IMR-90 (cell line): ENCODE results near the gene GALNT5. TPM values are rescaled to one million over a fixed set of nuclear protein-coding genes. Genes with fewer than 3 reads are reported as not detected.
A peak's percentile ranks its signal among the peaks of the same experiment; 100 is the strongest.

ENCODE experiments used
- ATAC-seq: fragments of 200-7000 bp; cut with Tn5 transposase; 2 replicates; pipeline ENCODE4 v1.9.1; 2020; ENCODE audit warnings: low read depth, mild to moderate bottlenecking, moderate library complexity
- BruUV-seq: library from RNA; stranded (reverse); fragments of 400-500 nt; replicated peaks from 2 replicates; lab custom pipeline; 2021; lab: Mats Ljungman, UMichigan
- CTCF ChIA-PET: fragments of 300-600 bp; formaldehyde crosslinking; extraction: SDS; loops from one replicate; lab custom pipeline; 2021; ENCODE audit warnings: antibody characterized with exemption; lab: Yijun Ruan, JAX
- POLR2A ChIA-PET: fragments of 300-600 bp; sonication (Branson Sonifier 250); formaldehyde crosslinking; loops from one replicate; lab custom pipeline; 2022; ENCODE audit warnings: antibody characterized with exemption; ENCODE audit not compliant: unreplicated experiment; lab: Charles Lee
- DNase-seq: peaks from one replicate; pipeline ENCODE4 v3.0.0; 2013
- H2AFZ ChIP-seq: replicated peaks from 2 replicates; pipeline ENCODE3; 2013; ENCODE audit warnings: low read length, mild to moderate bottlenecking; ENCODE audit not compliant: poor library complexity
- H2AK5ac ChIP-seq: 2 replicates; pipeline ENCODE4 v1.6.1; 2013; ENCODE audit warnings: low read depth, low read length, inconsistent platforms
- H2AK9ac ChIP-seq: replicated peaks from 2 replicates; pipeline ENCODE3; 2013; ENCODE audit warnings: mild to moderate bottlenecking, low read depth, low read length, moderate library complexity; ENCODE audit not compliant: poor library complexity
- H2BK120ac ChIP-seq: 2 replicates; pipeline ENCODE4 v1.6.1; 2013; ENCODE audit warnings: low read depth, low read length, inconsistent platforms
- H2BK15ac ChIP-seq: 3 replicates; pipeline ENCODE4 v1.6.1; 2013; ENCODE audit warnings: low read depth, low read length, inconsistent platforms
- H2BK20ac ChIP-seq: 2 replicates; pipeline ENCODE4 v1.6.1; 2013; ENCODE audit warnings: low read depth, mild to moderate bottlenecking, inconsistent platforms, low read length, moderate library complexity
- H2BK5ac ChIP-seq: 2 replicates; pipeline ENCODE4 v1.6.1; 2013; ENCODE audit warnings: mild to moderate bottlenecking, low read depth, low read length, inconsistent platforms; ENCODE audit not compliant: poor library complexity, severe bottlenecking
- H3K14ac ChIP-seq: replicated peaks from 2 replicates; pipeline ENCODE4 v1.6.1; 2013; ENCODE audit warnings: low read depth, low read length, inconsistent platforms
- H3K18ac ChIP-seq: 2 replicates; pipeline ENCODE4 v1.6.1; 2013; ENCODE audit warnings: low read depth, low read length, control low read depth
- H3K23ac ChIP-seq: 2 replicates; pipeline ENCODE4 v1.6.1; 2013; ENCODE audit warnings: low read depth, low read length, inconsistent platforms
- H3K27ac ChIP-seq: 2 replicates; pipeline ENCODE4 v1.5.1; 2013; ENCODE audit warnings: mild to moderate bottlenecking, control low read depth, low read length; ENCODE audit not compliant: insufficient read depth
- H3K27me3 ChIP-seq: 2 replicates; pipeline ENCODE4 v1.6.1; 2013; ENCODE audit warnings: low read length; ENCODE audit not compliant: control insufficient read depth, insufficient read depth
- H3K36me3 ChIP-seq: 2 replicates; pipeline ENCODE4 v1.6.1; 2013; ENCODE audit warnings: low read length, mixed read lengths; ENCODE audit not compliant: control insufficient read depth, insufficient read depth
- H3K4ac ChIP-seq: 2 replicates; pipeline ENCODE4 v1.6.1; 2013; ENCODE audit warnings: low read depth, low read length, inconsistent platforms
- H3K4me1 ChIP-seq: 2 replicates; pipeline ENCODE4 v1.6.1; 2013; ENCODE audit warnings: low read length, mixed read lengths; ENCODE audit not compliant: control insufficient read depth, insufficient read depth
- H3K4me2 ChIP-seq: 2 replicates; pipeline ENCODE4 v1.6.1; 2013; ENCODE audit warnings: low read depth, mild to moderate bottlenecking, control low read depth, low read length, moderate library complexity
- H3K4me3 ChIP-seq: 2 replicates; pipeline ENCODE4 v1.5.1; 2013; ENCODE audit warnings: low read depth, mild to moderate bottlenecking, control low read depth, low read length, moderate library complexity; ENCODE audit not compliant: insufficient read depth
- H3K56ac ChIP-seq: 2 replicates; pipeline ENCODE4 v1.6.1; 2013; ENCODE audit warnings: low read length, inconsistent platforms; ENCODE audit not compliant: insufficient read depth; ENCODE audit errors: extremely low read depth
- H3K79me1 ChIP-seq, 2 experiments: 2 replicates each; pipeline ENCODE4 v1.6.1; 2013; ENCODE audit warnings: low read length in 2 of 2, inconsistent platforms in 1 of 2, low read depth in 1 of 2
- H3K9ac ChIP-seq: 2 replicates; pipeline ENCODE4 v1.6.1; 2013; ENCODE audit warnings: low read depth, low read length, control low read depth
- H3K9me1 ChIP-seq: 2 replicates; pipeline ENCODE4 v1.6.1; 2013; ENCODE audit warnings: low read length, inconsistent platforms; ENCODE audit not compliant: insufficient read depth
- H3K9me3 ChIP-seq: 2 replicates; pipeline ENCODE4 v1.6.1; 2013; ENCODE audit warnings: low read length; ENCODE audit not compliant: control insufficient read depth, insufficient read depth
- H4K20me1 ChIP-seq: 2 replicates; pipeline ENCODE4 v1.6.1; 2013; ENCODE audit warnings: low read length, inconsistent platforms; ENCODE audit not compliant: insufficient read depth
- H4K5ac ChIP-seq: 2 replicates; pipeline ENCODE4 v1.6.1; 2013; ENCODE audit warnings: mild to moderate bottlenecking, low read depth, low read length, control low read depth
- H4K8ac ChIP-seq, 2 experiments: 2 replicates each; pipeline ENCODE4 v1.6.1; 2013; ENCODE audit warnings: low read depth in 2 of 2, low read length in 2 of 2, control low read depth in 1 of 2, inconsistent platforms in 1 of 2
- H4K91ac ChIP-seq: 2 replicates; pipeline ENCODE4 v1.6.1; 2013; ENCODE audit warnings: low read depth, low read length, inconsistent platforms; ENCODE audit not compliant: insufficient read depth
- BHLHE40 ChIP-seq: fragments of 150-350 bp; IDR thresholded peaks from 2 replicates; pipeline ENCODE4 v1.6.1; 2016; ENCODE audit warnings: mild to moderate bottlenecking, low read depth, low read length
- CEBPB ChIP-seq: IDR thresholded peaks from 2 replicates; pipeline ENCODE4 v1.6.1; 2012; ENCODE audit warnings: low read depth, low read length, improper control_type of control experiment
- CHD1 ChIP-seq: IDR thresholded peaks from 2 replicates; pipeline ENCODE4 v1.6.1; 2012; ENCODE audit warnings: low read depth, low read length, improper control_type of control experiment
- FOS ChIP-seq: fragments of 150-350 bp; IDR thresholded peaks from 2 replicates; pipeline ENCODE4 v1.6.1; 2016; ENCODE audit warnings: low read depth, low read length
- MAFK ChIP-seq: IDR thresholded peaks from 2 replicates; pipeline ENCODE4 v1.6.1; 2012; ENCODE audit warnings: low read depth, low read length, improper control_type of control experiment
- MAZ ChIP-seq: IDR thresholded peaks from 2 replicates; pipeline ENCODE4 v1.6.1; 2012; ENCODE audit warnings: low read depth, mild to moderate bottlenecking, low read length, improper control_type of control experiment, moderate library complexity, borderline replicate concordance
- MXI1 ChIP-seq: IDR thresholded peaks from 2 replicates; pipeline ENCODE4 v1.6.1; 2012; ENCODE audit warnings: low read depth, mild to moderate bottlenecking, low read length, moderate library complexity, borderline replicate concordance
- NFE2L2 ChIP-seq: fragments of 150-350 bp; IDR thresholded peaks from 2 replicates; pipeline ENCODE4 v1.6.1; 2016; ENCODE audit warnings: low read depth, mild to moderate bottlenecking, low read length
- POLR2A ChIP-seq: IDR thresholded peaks from 2 replicates; pipeline ENCODE4 v1.6.1; 2012; ENCODE audit warnings: mild to moderate bottlenecking, low read depth, low read length
- RCOR1 ChIP-seq: IDR thresholded peaks from 2 replicates; pipeline ENCODE4 v1.6.1; 2012; ENCODE audit warnings: mild to moderate bottlenecking, low read length, improper control_type of control experiment; ENCODE audit not compliant: insufficient replicate concordance
- RFX5 ChIP-seq: IDR thresholded peaks from 2 replicates; pipeline ENCODE4 v1.8.0; 2012; ENCODE audit warnings: low read depth, mild to moderate bottlenecking, low read length, moderate library complexity
- SMC3 ChIP-seq: fragments of 150-350 bp; IDR thresholded peaks from 2 replicates; pipeline ENCODE4 v1.6.1; 2016; ENCODE audit warnings: low read depth, mild to moderate bottlenecking, antibody characterized with exemption, low read length, moderate library complexity
- WGBS, 2 experiments: methylation state at CpG; one replicate each; pipeline versions ENCODE4 v1.1.5 to v1.1.7; 2013; ENCODE audit warnings: missing lambda C conversion rate in 2 of 2; ENCODE audit not compliant: insufficient read length in 1 of 2; ENCODE audit errors: extremely low coverage in 2 of 2; 5-methylcytosine and 5-hydroxymethylcytosine counted together
- dilution Hi-C: fragments of 300-500 bp; cut with HindIII; formaldehyde crosslinking; loops from one replicate; pipeline ENCODE4 v1.14.3; 2018; ENCODE audit warnings: low sequenced_read_pairs; ENCODE audit not compliant: unreplicated experiment
- in situ Hi-C: fragments of 300-500 bp; cut with MboI; formaldehyde crosslinking; loops from 3 replicates; pipeline ENCODE4 v1.14.3; 2019; ENCODE audit warnings: low sequenced_read_pairs, inconsistent platforms, mixed read lengths
- intact Hi-C: fragments of 100-400 bp; cut with micrococcal nuclease; formaldehyde crosslinking; loops from 2 replicates; pipeline ENCODE4 v1.10.0; 2022
- polyA plus RNA-seq, 3 experiments: library from polyadenylated mRNA; depleted of rRNA; stranded (reverse); fragments of >200 nt; gene quantifications; 2 replicates each; pipeline ENCODE4 v1.2.3, GENCODE V29; 2012; ENCODE audit warnings: low replicate concordance in 1 of 3
- total RNA-seq: library from RNA; depleted of rRNA; stranded (reverse); fragments of >200 nt; gene quantifications from 2 replicates; pipeline ENCODE4 v1.2.3, GENCODE V29; 2012
- TF ChIP-seq, protein P1 (sequence below): fragments of 150-350 bp; IDR thresholded peaks from 2 replicates; pipeline ENCODE4 v1.6.1; 2017; ENCODE audit warnings: mild to moderate bottlenecking, antibody characterized with exemption, low read length, low read depth

GALNT5 gene
- total and polyA plus RNA-seq, 2 of the 4 experiments (the other 2 are of a cell fraction), result 36.3 to 63.3 TPM

DNA sequence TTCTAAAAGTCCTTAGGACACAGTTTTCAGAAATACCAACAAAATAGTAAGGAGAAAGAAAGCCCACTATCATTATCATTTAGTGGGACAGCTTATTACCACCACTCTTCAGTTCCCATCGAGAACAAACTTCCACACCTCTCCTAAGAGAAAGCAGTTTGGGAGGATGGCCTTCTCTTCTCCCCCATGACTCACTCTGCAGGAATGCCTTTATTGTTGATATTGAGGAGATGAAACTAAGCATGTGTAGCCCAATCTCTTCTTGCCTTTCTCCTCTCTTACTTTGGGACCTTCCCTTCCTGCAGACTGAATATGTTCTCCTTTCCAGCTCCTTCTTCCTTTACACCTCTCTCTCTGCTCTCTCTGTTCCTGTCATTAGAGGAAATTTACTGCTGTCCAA lies 98.1 kb downstream of the GALNT5 start:
- H3K27me3 ChIP-seq, result no peaks in the 10 kb centered on the region
- H3K36me3 ChIP-seq, result no peaks in the 10 kb centered on the region
- BruUV-seq, result no TSS peak
- no peak overlapping the region for H3K18ac ChIP-seq
- no peak overlapping the region for H3K9ac ChIP-seq
- WGBS, 2 experiments, result no CpG with 5 or more reads among the region's 1 CpG
- TF ChIP-seq MAZ (no peak), SMC3 (no peak), POLR2A (no peak), CHD1 (no peak), FOS (no peak), BHLHE40 (no peak), RFX5 (no peak), MXI1 (no peak), MAFK (no peak), RCOR1 (no peak), CEBPB (no peak), NFE2L2 (no peak)
- TF ChIP-seq, protein P1, sequence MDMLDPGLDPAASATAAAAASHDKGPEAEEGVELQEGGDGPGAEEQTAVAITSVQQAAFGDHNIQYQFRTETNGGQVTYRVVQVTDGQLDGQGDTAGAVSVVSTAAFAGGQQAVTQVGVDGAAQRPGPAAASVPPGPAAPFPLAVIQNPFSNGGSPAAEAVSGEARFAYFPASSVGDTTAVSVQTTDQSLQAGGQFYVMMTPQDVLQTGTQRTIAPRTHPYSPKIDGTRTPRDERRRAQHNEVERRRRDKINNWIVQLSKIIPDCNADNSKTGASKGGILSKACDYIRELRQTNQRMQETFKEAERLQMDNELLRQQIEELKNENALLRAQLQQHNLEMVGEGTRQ, result no peak
- H3K4me2 ChIP-seq, result no peak overlapping the region
- H2BK5ac ChIP-seq, result no peak overlapping the region
- no peaks in the 10 kb centered on the region for H3K79me1 ChIP-seq
- no peaks in the 10 kb centered on the region for H3K9me1 ChIP-seq
- H4K20me1 ChIP-seq, result no peaks in the 10 kb centered on the region
- no peak overlapping the region for H4K5ac ChIP-seq
- H3K56ac ChIP-seq, result no peak overlapping the region
- H3K4me1 ChIP-seq, result no peaks in the 10 kb centered on the region
- no peak overlapping the region for H3K23ac ChIP-seq
- in situ Hi-C loops, result no loop called here
- ChIA-PET CTCF (interaction anchor here (1.0 to 1.5 kb wide), 2 partner anchors 9 to 20 kb away, joined by 4 to 5 read pairs; no protein-coding TSS in a partner anchor), POLR2A (no interaction called here)
- no peak overlapping the region for H3K4me3 ChIP-seq
- no peak overlapping the region for H3K4ac ChIP-seq
- intact Hi-C loops, result no loop called here
- DNase-seq, result peak; percentile 7
- H2BK15ac ChIP-seq, result no peak overlapping the region
- no peak overlapping the region for H2BK20ac ChIP-seq
- H2AK5ac ChIP-seq, result no peak overlapping the region
- no peaks in the 10 kb centered on the region for H3K9me3 ChIP-seq
- no peak overlapping the region for H3K14ac ChIP-seq
- no peak overlapping the region for H2AK9ac ChIP-seq
- no peak overlapping the region for H2BK120ac ChIP-seq
- ATAC-seq, result peak; percentile 66
- H4K8ac ChIP-seq, result no peak overlapping the region
- no peak overlapping the region for H4K91ac ChIP-seq
- no peak overlapping the region for H3K27ac ChIP-seq
- H2AFZ ChIP-seq, result no peak overlapping the region
- dilution Hi-C loops, result no loop called here
